ENCODE data around the gene NDUFV2. TPM values are rescaled to one million over a fixed set of nuclear protein-coding genes. Genes with fewer than 3 reads are reported as not detected.

The NDUFV2 gene
- total and polyA plus RNA-seq, 2 donors (not counting 3 experiments of a cell fraction or from before 2014, with no cell fraction given) = 65.7 to 152 TPM

- POLR2A ChIA-PET = interaction anchor here (0.6 kb wide), 1 partner anchor 183 kb away, joined by 11 read pairs; no protein-coding TSS in a partner anchor
- CTCF ChIA-PET = interaction anchor here (1.7 kb wide), 1 partner anchor 21 kb away, joined by 3 read pairs; no protein-coding TSS in a partner anchor
- Histone ChIP-seq H3K4me3 (replicated peaks in 1 of 3; ENCODE audit: insufficient read depth in 1 of 3, low read depth in 1 of 3, low read length in 3 of 3) (no peak overlapping the region), H3K4me2 (ENCODE audit: insufficient read depth, low read length) (peak overlapping the region; percentile 65), H3K79me2 (ENCODE audit: control insufficient read depth, insufficient read depth, low read length) (no peaks in the 10 kb centered on the region), H3K36me3 (ENCODE audit: control insufficient read depth in 2 of 2, extremely low read depth in 1 of 2, insufficient read depth in 2 of 2, low read length in 2 of 2) (no peaks in the 10 kb centered on the region), H3K27ac (ENCODE audit: insufficient read depth, low read depth, low read length) (peak overlapping the region; percentile 96), H3K9me1 (replicated peaks; ENCODE audit: control insufficient read depth, extremely low read depth, insufficient read depth, low read length) (no peaks in the 10 kb centered on the region), H2AFZ (ENCODE audit: low read depth, low read length) (peak overlapping the region; percentile 75), H3K4me1 (ENCODE audit: control insufficient read depth, extremely low read depth, insufficient read depth, low read length) (peaks cover 21% of the 10 kb centered on the region), H4K20me1 (replicated peaks; ENCODE audit: control insufficient read depth, extremely low read depth, insufficient read depth, low read length) (no peaks in the 10 kb centered on the region), H3K9ac (replicated peaks; ENCODE audit: extremely low read depth, insufficient read depth, low read length) (peak overlapping the region; percentile 56), H3K27me3 (ENCODE audit: control insufficient read depth in 2 of 2, insufficient read depth in 2 of 2, low read length in 2 of 2) (no peaks in the 10 kb centered on the region), H3K9me3 (replicated peaks; ENCODE audit: control insufficient read depth, insufficient read depth, low read length) (no peaks in the 10 kb centered on the region)
- dilution Hi-C loops (cut with MboI; ENCODE audit: extremely low pct_ligation_motif_present, low sequenced_read_pairs) (no loop called here), intact Hi-C loops (cut with micrococcal nuclease) (loop anchor here (1.0 kb wide), 1 partner anchor 8 kb away; the partner anchor contains the start of gene NDUFV2)
- no TSS peak for BruUV-seq (replicated peaks)
- FAIRE-seq (peak; percentile 46), DNase-seq (ENCODE audit: low read depth, low spot score) (peak; percentile 86)
- TF ChIP-seq FOS (IDR thresholded peaks at IDR 0.05; ENCODE audit: borderline replicate concordance, insufficient read depth, low read length) (peak; percentile 37), POLR2AphosphoS5 (IDR thresholded peaks at IDR 0.05; ENCODE audit: insufficient read depth, low read depth, low read length) (no peak), CTCF (IDR thresholded peaks at IDR 0.05; ENCODE audit: extremely low read depth in 1 of 2, insufficient read depth in 1 of 2, low read depth in 1 of 2, low read length in 2 of 2) (no peak), JUN (IDR thresholded peaks at IDR 0.05; ENCODE audit: borderline replicate concordance, insufficient read depth, insufficient read length, low read depth) (peak; percentile 75), MAX (IDR thresholded peaks at IDR 0.05; ENCODE audit: insufficient read depth, insufficient read length) (no peak), MYC (IDR thresholded peaks at IDR 0.05; ENCODE audit: low read depth, low read length) (no peak), POLR2A (IDR thresholded peaks at IDR 0.05; ENCODE audit: low read depth, low read length) (no peak)
Observed at GRCh38 chr18:9094307-9095226, 7.9 kb upstream of the NDUFV2 start.

Data from endothelial cell of umbilical vein (primary cell).